PC-3 (cell line): ENCODE results near the gene SLCO2A1. TPM values are rescaled to one million over a fixed set of nuclear protein-coding genes. Genes with fewer than 3 reads are reported as not detected.

Experiments
- ATAC-seq: fragments of 200-7000 bp; cut with Tn5 transposase; 2 replicates; pipeline ENCODE4 v1.9.1; 2020; ENCODE audit warnings: mild to moderate bottlenecking, moderate library complexity
- BruUV-seq: library from RNA; stranded (reverse); fragments of 400-500 nt; replicated peaks from 2 replicates; lab custom pipeline; 2021; lab: Mats Ljungman, UMichigan
- CTCF ChIA-PET: fragments of 300-600 bp; sonication (Branson Sonifier 250); formaldehyde crosslinking; loops from one replicate; lab custom pipeline; 2022; ENCODE audit warnings: antibody characterized with exemption; lab: Charles Lee
- POLR2A ChIA-PET: fragments of 300-600 bp; sonication (Branson Sonifier 250); formaldehyde crosslinking; loops from one replicate; lab custom pipeline; 2022; ENCODE audit warnings: antibody characterized with exemption; ENCODE audit not compliant: unreplicated experiment; lab: Charles Lee
- DNase-seq: peaks from one replicate; pipeline ENCODE4 v3.0.0-alpha.2; 2015
- H2AFZ ChIP-seq: fragments of 300-600 bp; sonication (generic); 2 replicates; pipeline ENCODE4 v1.6.0; 2016; ENCODE audit warnings: antibody characterized with exemption, low read length
- H3F3A ChIP-seq: fragments of 300-600 bp; sonication (generic); one replicate; pipeline ENCODE4 v1.6.0; 2017; ENCODE audit warnings: antibody characterized with exemption, low read length, control low read depth, mild to moderate bottlenecking; ENCODE audit not compliant: unreplicated experiment
- H3K27ac ChIP-seq: fragments of 300-600 bp; sonication (generic); 2 replicates; pipeline ENCODE4 v1.5.1; 2016; ENCODE audit warnings: mild to moderate bottlenecking, low read length
- H3K27me3 ChIP-seq: fragments of 300-600 bp; sonication (generic); 2 replicates; pipeline ENCODE4 v1.6.1; 2016; ENCODE audit warnings: low read length, mixed read lengths
- H3K36me3 ChIP-seq: fragments of 300-600 bp; sonication (generic); 2 replicates; pipeline ENCODE4 v1.6.1; 2016; ENCODE audit warnings: low read depth, mixed run types, low read length, mixed read lengths
- H3K4me1 ChIP-seq: fragments of 300-600 bp; sonication (generic); 2 replicates; pipeline ENCODE4 v1.5.1; 2016; ENCODE audit warnings: low read length; ENCODE audit not compliant: insufficient read depth
- H3K4me2 ChIP-seq: fragments of 300-600 bp; sonication (generic); 2 replicates; pipeline ENCODE4 v1.6.0; 2016; ENCODE audit warnings: low read length
- H3K4me3 ChIP-seq: fragments of 300-600 bp; sonication (generic); 2 replicates; pipeline ENCODE4 v1.5.1; 2016; ENCODE audit warnings: mild to moderate bottlenecking, low read length, mixed read lengths
- H3K79me2 ChIP-seq: fragments of 300-600 bp; sonication (generic); 2 replicates; pipeline ENCODE4 v1.6.1; 2017; ENCODE audit warnings: low read length, mixed read lengths
- H3K9ac ChIP-seq: fragments of 300-600 bp; sonication (generic); 2 replicates; pipeline ENCODE4 v1.6.0; 2016; ENCODE audit warnings: mild to moderate bottlenecking, low read length
- H3K9me2 ChIP-seq: fragments of 300-600 bp; sonication (generic); replicated peaks from 2 replicates; pipeline ENCODE4 v1.6.1; 2016; ENCODE audit warnings: mixed run types, low read length, mixed read lengths
- H3K9me3 ChIP-seq: fragments of 300-600 bp; sonication (generic); 2 replicates; pipeline ENCODE4 v1.6.1; 2016; ENCODE audit warnings: low read length, mixed read lengths
- H4K20me1 ChIP-seq: fragments of 300-600 bp; sonication (generic); 2 replicates; pipeline ENCODE4 v1.6.1; 2016; ENCODE audit warnings: low read length, mixed read lengths
- CTCF ChIP-seq: fragments of 300-600 bp; sonication (generic); conservative IDR thresholded peaks from 2 replicates; pipeline ENCODE4 v1.5.1; 2017; ENCODE audit warnings: antibody characterized with exemption, low read depth, mild to moderate bottlenecking, low read length
- EZH2 ChIP-seq: fragments of 300-600 bp; sonication (generic); IDR thresholded peaks from one replicate; pipeline ENCODE4 v1.6.1; 2017; ENCODE audit warnings: antibody characterized with exemption, mild to moderate bottlenecking, low read length; ENCODE audit not compliant: unreplicated experiment
- EZH2phosphoT487 ChIP-seq: fragments of 300-600 bp; sonication (generic); IDR thresholded peaks from 2 replicates; pipeline ENCODE4 v1.6.1; 2018; ENCODE audit warnings: mild to moderate bottlenecking, antibody characterized with exemption, low read length, borderline replicate concordance
- intact Hi-C: fragments of 100-400 bp; cut with micrococcal nuclease; formaldehyde crosslinking; loops from 2 replicates; pipeline ENCODE4 v1.9.0; 2023
- total RNA-seq: library from RNA; depleted of rRNA; stranded (reverse); fragments of >200 nt; gene quantifications from 2 replicates; pipeline ENCODE4 v1.2.3, GENCODE V29; 2014

SLCO2A1 gene
- total RNA-seq, 1 experiment from 2014 or later: not detected

- H3F3A ChIP-seq: no peaks in the 10 kb centered on the region
- no peaks in the 10 kb centered on the region for H3K27me3 ChIP-seq
- no TSS peak for BruUV-seq
- H4K20me1 ChIP-seq: no peaks in the 10 kb centered on the region
- H3K9ac ChIP-seq: no peak overlapping the region
- H3K27ac ChIP-seq: peak overlapping the region; percentile 60
- ATAC-seq (no peak), DNase-seq (peak; percentile 52)
- no peak overlapping the region for H3K4me2 ChIP-seq
- no peaks in the 10 kb centered on the region for H3K79me2 ChIP-seq
- H3K9me3 ChIP-seq: 0 out of 2 replicates have a peak, but pooled peaks cover 4% of the 10 kb centered on the region
- no peaks in the 10 kb centered on the region; the same call in 1 of the 2 replicates for H3K36me3 ChIP-seq
- H3K4me1 ChIP-seq: peaks cover 4% of the 10 kb centered on the region; the same call in 1 of the 2 replicates
- H3K9me2 ChIP-seq: no peaks in the 10 kb centered on the region
- H3K4me3 ChIP-seq: no peak overlapping the region
- TF ChIP-seq CTCF (no peak), EZH2phosphoT487 (no peak), EZH2 (no peak)
- intact Hi-C loops: no loop called here
- POLR2A ChIA-PET: no interaction called here
- CTCF ChIA-PET: no interaction called here
- no peak overlapping the region for H2AFZ ChIP-seq
Measured at GRCh38 chr3:134078169-134078831, 48.6 kb upstream of the SLCO2A1 start.

GRCh38 chr3:134077649-134078161 lies 48.0 kb upstream of the SLCO2A1 start:
- H3K27ac ChIP-seq: peak overlapping the region; percentile 43; the same call in 1 of the 2 replicates
- H3K36me3 ChIP-seq: no peaks in the 10 kb centered on the region; the same call in 1 of the 2 replicates
- 0 out of 2 replicates have a peak, but pooled peaks cover 4% of the 10 kb centered on the region for H3K9me3 ChIP-seq
- H3K9ac ChIP-seq: no peak overlapping the region
- CTCF ChIA-PET: no interaction called here
- BruUV-seq: no TSS peak
- POLR2A ChIA-PET: no interaction called here
- H3K79me2 ChIP-seq: no peaks in the 10 kb centered on the region
- H3K9me2 ChIP-seq: no peaks in the 10 kb centered on the region
- TF ChIP-seq EZH2phosphoT487 (no peak), CTCF (no peak), EZH2 (no peak)
- intact Hi-C loops: no loop called here
- H2AFZ ChIP-seq: no peak overlapping the region
- no peak overlapping the region for H3K4me2 ChIP-seq
- ATAC-seq (no peak), DNase-seq (no peak)
- no peaks in the 10 kb centered on the region for H3K27me3 ChIP-seq
- no peak overlapping the region for H3K4me3 ChIP-seq
- peaks cover 4% of the 10 kb centered on the region; the same call in 1 of the 2 replicates for H3K4me1 ChIP-seq
- no peaks in the 10 kb centered on the region for H3F3A ChIP-seq
- no peaks in the 10 kb centered on the region for H4K20me1 ChIP-seq

GRCh38 chr3:134076851-134077250 lies 47.1 kb upstream of the SLCO2A1 start:
- ChIA-PET POLR2A (no interaction called here), CTCF (no interaction called here)
- no peak for DNase-seq
- Histone ChIP-seq H3K4me3 (no peak overlapping the region), H3K9me3 (0 out of 2 replicates have a peak, but pooled peaks cover 4% of the 10 kb centered on the region), H3K27me3 (no peaks in the 10 kb centered on the region), H3K4me2 (no peak overlapping the region), H3K27ac (no peak overlapping the region), H3K9me2 (no peaks in the 10 kb centered on the region), H2AFZ (no peak overlapping the region), H3F3A (no peaks in the 10 kb centered on the region), H4K20me1 (no peaks in the 10 kb centered on the region), H3K79me2 (no peaks in the 10 kb centered on the region), H3K9ac (no peak overlapping the region), H3K4me1 (peaks cover 4% of the 10 kb centered on the region; the same call in 1 of the 2 replicates), H3K36me3 (no peaks in the 10 kb centered on the region; the same call in 1 of the 2 replicates)
- ATAC-seq: no peak
- TF ChIP-seq EZH2 (no peak), EZH2phosphoT487 (no peak), CTCF (no peak)
- BruUV-seq: no TSS peak
- intact Hi-C loops: no loop called here
